Measurements from ENCODE around the gene SEC11A.

DNA sequence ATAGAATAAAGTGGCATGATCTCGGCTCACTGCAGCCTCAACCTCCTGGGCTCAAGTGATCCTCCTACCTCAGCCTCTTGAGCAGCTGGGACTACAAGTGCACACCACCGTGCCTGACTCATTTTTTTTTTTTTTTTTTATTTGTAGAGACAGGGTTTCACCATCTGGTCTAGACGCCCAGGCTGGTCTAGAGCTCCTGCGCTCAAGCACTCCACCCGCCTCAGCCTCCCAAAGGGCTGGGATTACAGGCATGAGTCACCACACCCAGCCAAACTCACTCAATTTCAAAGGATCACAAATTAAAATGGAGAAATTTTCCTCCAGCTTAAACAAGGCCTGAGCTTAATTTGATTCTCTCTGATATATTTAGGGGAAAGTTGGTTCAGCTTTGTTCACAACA, 30.6 kb downstream of the SEC11A start:
- no peak for TF ChIP-seq POLR2AphosphoS5 (IDR thresholded peaks at IDR 0.05; ENCODE audit: borderline replicate concordance, low read depth, low read length)
- TF ChIP-seq EZH2 (IDR thresholded peaks at IDR 0.05) = no peak
